Liver (tissue), 9 donors: Measurements from ENCODE around the gene RGL1. TPM values are rescaled to one million over a fixed set of nuclear protein-coding genes. Genes with fewer than 3 reads are reported as not detected.

Experiments
- DNase-seq: peaks from one replicate; pipeline ENCODE4 v3.0.0-alpha.2; 2017; ENCODE audit warnings: low spot score
- H3K27ac ChIP-seq, 2 donors: one replicate each; pipeline ENCODE4 v1.7.0; 2013; ENCODE audit warnings: inconsistent platforms in 2 of 2, low read length in 2 of 2, control low read depth in 1 of 2, low read depth in 1 of 2, mild to moderate bottlenecking in 1 of 2
- H3K27me3 ChIP-seq, 4 donors: one replicate each; pipeline versions ENCODE4 v1.6.1 to v1.7.0; 2013; ENCODE audit warnings: low read length in 3 of 4, inconsistent platforms in 1 of 4, mild to moderate bottlenecking in 1 of 4, moderate library complexity in 1 of 4; ENCODE audit not compliant: control insufficient read depth in 4 of 4, insufficient read depth in 4 of 4
- H3K36me3 ChIP-seq, 4 donors: one replicate each; pipeline versions ENCODE4 v1.6.1 to v1.7.0; 2013; ENCODE audit warnings: low read length in 3 of 4, mild to moderate bottlenecking in 3 of 4, low read depth in 1 of 4, moderate library complexity in 1 of 4; ENCODE audit not compliant: control insufficient read depth in 4 of 4, insufficient read depth in 3 of 4
- H3K4me1 ChIP-seq, 4 donors: one replicate each; pipeline versions ENCODE4 v1.6.1 to v1.7.0; 2013; ENCODE audit warnings: low read length in 3 of 4, mild to moderate bottlenecking in 3 of 4, moderate library complexity in 1 of 4; ENCODE audit not compliant: control insufficient read depth in 4 of 4, insufficient read depth in 4 of 4
- H3K4me3 ChIP-seq, 3 donors: one replicate each; pipeline versions ENCODE4 v1.6.1 to v1.7.0; 2013; ENCODE audit warnings: low read length in 3 of 3, control low read depth in 1 of 3, low read depth in 1 of 3, mild to moderate bottlenecking in 1 of 3
- H3K9ac ChIP-seq, 2 donors: one replicate each; pipeline ENCODE4 v1.7.0; 2013; ENCODE audit warnings: low read length in 2 of 2, mild to moderate bottlenecking in 2 of 2, moderate library complexity in 2 of 2, control low read depth in 1 of 2, low read depth in 1 of 2
- H3K9me3 ChIP-seq, 4 donors: one replicate each; pipeline versions ENCODE4 v1.6.1 to v1.7.0; 2013; ENCODE audit warnings: low read length in 3 of 4; ENCODE audit not compliant: control insufficient read depth in 4 of 4
- ATF3 ChIP-seq: IDR thresholded peaks from 2 replicates; pipeline ENCODE4 v1.6.1; 2016; ENCODE audit warnings: antibody characterized with exemption
- CTCF ChIP-seq: fragments of 150-350 bp; IDR thresholded peaks from 2 replicates; pipeline ENCODE4 v1.5.1; 2017; ENCODE audit warnings: improper control_type of control experiment, low read depth, low read length; ENCODE audit not compliant: missing input control
- EGR1 ChIP-seq, 2 donors: IDR thresholded peaks; 2 replicates each; pipeline ENCODE4 v1.6.1; 2016 to 2018; ENCODE audit warnings: antibody characterized with exemption in 2 of 2, low read depth in 2 of 2
- FOXA1 ChIP-seq: IDR thresholded peaks from 2 replicates; pipeline ENCODE4 v1.6.1; 2016; ENCODE audit warnings: antibody characterized with exemption
- FOXA2 ChIP-seq: IDR thresholded peaks from 2 replicates; pipeline ENCODE4 v1.6.1; 2016; ENCODE audit warnings: antibody characterized with exemption
- GABPA ChIP-seq, 2 donors: IDR thresholded peaks in 1 of 2; conservative IDR thresholded peaks in 1 of 2; 2 replicates each; pipeline ENCODE4 v1.6.1; 2016; ENCODE audit warnings: antibody characterized with exemption in 2 of 2, mild to moderate bottlenecking in 1 of 2, moderate library complexity in 1 of 2
- HNF4A ChIP-seq, 2 donors: conservative IDR thresholded peaks; 2 replicates each; pipeline ENCODE4 v1.6.1; 2016; ENCODE audit warnings: antibody characterized with exemption in 2 of 2, mild to moderate bottlenecking in 2 of 2
- HNF4G ChIP-seq: IDR thresholded peaks from 2 replicates; pipeline ENCODE4 v1.6.1; 2016; ENCODE audit warnings: antibody characterized with exemption
- JUND ChIP-seq, 2 donors: IDR thresholded peaks; 2 replicates each; pipeline ENCODE4 v1.6.1; 2016; ENCODE audit warnings: antibody characterized with exemption in 2 of 2
- MAX ChIP-seq: IDR thresholded peaks from 2 replicates; pipeline ENCODE4 v1.6.1; 2016; ENCODE audit warnings: antibody characterized with exemption
- NR2F2 ChIP-seq: IDR thresholded peaks from 2 replicates; pipeline ENCODE4 v1.6.1; 2016; ENCODE audit warnings: antibody characterized with exemption
- RAD21 ChIP-seq, 2 donors: IDR thresholded peaks; 2 replicates each; pipeline ENCODE4 v1.6.1; 2016; ENCODE audit warnings: antibody characterized with exemption in 2 of 2, mild to moderate bottlenecking in 2 of 2
- REST ChIP-seq: IDR thresholded peaks from 2 replicates; pipeline ENCODE4 v1.6.1; 2016; ENCODE audit warnings: antibody characterized with exemption, mild to moderate bottlenecking
- SP1 ChIP-seq: IDR thresholded peaks from 2 replicates; pipeline ENCODE4 v1.6.1; 2018; ENCODE audit warnings: antibody characterized with exemption, mild to moderate bottlenecking
- TAF1 ChIP-seq: conservative IDR thresholded peaks from 2 replicates; pipeline ENCODE4 v1.6.1; 2016; ENCODE audit warnings: antibody characterized with exemption, mild to moderate bottlenecking
- YY1 ChIP-seq: IDR thresholded peaks from 2 replicates; pipeline ENCODE4 v1.6.1; 2016; ENCODE audit warnings: antibody characterized with exemption, mild to moderate bottlenecking
- WGBS: extraction: QIAGEN DNeasy Blood & Tissue Kit; methylation state at CpG from one replicate; pipeline ENCODE4 v1.1.7; 2013; 5-methylcytosine and 5-hydroxymethylcytosine counted together
- polyA plus RNA-seq, 2 donors: library from polyadenylated mRNA; stranded (reverse) in 1 of 2; unstranded in 1 of 2; fragments of 200-250 nt in 1 of 2; fragments of >200 nt in 1 of 2; fragmentation: Nextera tagmentation in 1 of 2; extraction: Ambion mirVana in 1 of 2; gene quantifications; one replicate each; pipeline versions ENCODE4 v1.2.1 to v1.2.3, GENCODE V29; 2013 to 2015
- total RNA-seq, 2 donors: library from RNA; depleted of rRNA; stranded (reverse); fragments of >200 nt; gene quantifications; one replicate each; pipeline ENCODE4 v1.2.3, GENCODE V29; 2014
- donor health status: healthy.
- donor health status: healthy.
- donor health status: healthy.
- donor health status: healthy.
- donor health status: healthy.

Gene RGL1
- total and polyA plus RNA-seq, 4 donors = 3.9 to 15.3 (median 8.9) TPM

- Histone ChIP-seq H3K9ac (no peak overlapping the region), H3K4me3 (no peak overlapping the region), H3K9me3 (no peaks in the 10 kb centered on the region), H3K27me3 (no peaks in the 10 kb centered on the region), H3K4me1 (no peaks in the 10 kb centered on the region), H3K27ac (no peak overlapping the region), H3K36me3 (no peaks in the 10 kb centered on the region)
- 97% methylated on average over 4 of the region's 4 CpGs for WGBS
- DNase-seq = no peak
- TF ChIP-seq JUND (IDR thresholded peaks at IDR 0.05) = no peak
- TF ChIP-seq ATF3 = no peak
- no peak for TF ChIP-seq SP1
- TF ChIP-seq HNF4G = no peak
- no peak for TF ChIP-seq EGR1 (IDR thresholded peaks at IDR 0.05; ENCODE audit: low read depth in 2 of 2)
Observed at GRCh38 chr1:183862967-183863366, 58.0 kb downstream of the RGL1 start.

- H3K4me1 ChIP-seq = no peaks in the 10 kb centered on the region
- H3K27me3 ChIP-seq = no peaks in the 10 kb centered on the region
- H3K36me3 ChIP-seq = no peaks in the 10 kb centered on the region
- no peaks in the 10 kb centered on the region for H3K9me3 ChIP-seq
- H3K4me3 ChIP-seq = no peak overlapping the region
- H3K9ac ChIP-seq = no peak overlapping the region
- TF ChIP-seq FOXA1 (no peak), HNF4G (no peak), RAD21 (IDR thresholded peaks at IDR 0.05) (no peak), CTCF (no peak), NR2F2 (no peak), JUND (IDR thresholded peaks at IDR 0.05) (no peak), EGR1 (IDR thresholded peaks at IDR 0.05; ENCODE audit: low read depth in 2 of 2) (no peak), HNF4A (conservative IDR thresholded peaks at IDR 0.05) (no peak)
- DNase-seq = no peak
- H3K27ac ChIP-seq = no peak overlapping the region
Observed at GRCh38 chr1:183863852-183864251, 58.9 kb downstream of the RGL1 start.

GRCh38 chr1:183864611-183865010 is 59.7 kb downstream of the RGL1 start:
- WGBS = 96% methylated on average over 3 of the region's 3 CpGs
- Histone ChIP-seq H3K4me3 (no peak overlapping the region), H3K27me3 (no peaks in the 10 kb centered on the region), H3K4me1 (peaks cover 0 to under 1% (median 0%) of the 10 kb centered on the region in 4 donors), H3K27ac (no peak overlapping the region), H3K9me3 (no peaks in the 10 kb centered on the region), H3K36me3 (no peaks in the 10 kb centered on the region), H3K9ac (no peak overlapping the region)
- no peak for DNase-seq
- TF ChIP-seq TAF1 = no peak

- Histone ChIP-seq H3K36me3 (no peaks in the 10 kb centered on the region), H3K27me3 (no peaks in the 10 kb centered on the region), H3K4me1 (peaks cover 0 to 3% (median 0%) of the 10 kb centered on the region in 4 donors), H3K4me3 (no peak overlapping the region), H3K9me3 (no peaks in the 10 kb centered on the region), H3K27ac (no peak overlapping the region), H3K9ac (no peak overlapping the region)
- WGBS = 91% methylated on average over 3 of the region's 3 CpGs
- no peak for DNase-seq
- TF ChIP-seq YY1 (no peak), CTCF (no peak), FOXA2 (no peak), NR2F2 (no peak), JUND (IDR thresholded peaks at IDR 0.05) (no peak), RAD21 (IDR thresholded peaks at IDR 0.05) (no peak), GABPA (IDR thresholded peaks at IDR 0.05 in 1 of 2, conservative IDR thresholded peaks at IDR 0.05 in 1 of 2) (no peak), HNF4G (no peak), REST (no peak), HNF4A (conservative IDR thresholded peaks at IDR 0.05) (no peak), MAX (no peak)
Observed at GRCh38 chr1:183869230-183869629, 64.3 kb downstream of the RGL1 start.
